Right lobe of liver (tissue), 4 donors: ENCODE results near the gene ANP32E.

ENCODE experiments used
- POLR2A ChIP-seq: fragments of 450-650 bp; IDR thresholded peaks from one replicate; pipeline ENCODE4 v1.6.1; 2017; ENCODE audit warnings: antibody characterized with exemption, mild to moderate bottlenecking
- TF ChIP-seq, protein P1 (sequence below), 4 donors: fragments of 200-600 bp in 3 of 4; fragments of 450-650 bp in 1 of 4; IDR thresholded peaks; one replicate each; pipeline versions ENCODE4 v1.5.1 to v1.8.0; 2016 to 2022; ENCODE audit warnings: antibody characterized with exemption in 4 of 4, mild to moderate bottlenecking in 2 of 4
- donor health status: DM: no; HTN: no; CAD: no.
- donor health status: DM: no; HTN: no; CAD: no.
- donor health status: DM: no; HTN: yes; CAD: no.

DNA sequence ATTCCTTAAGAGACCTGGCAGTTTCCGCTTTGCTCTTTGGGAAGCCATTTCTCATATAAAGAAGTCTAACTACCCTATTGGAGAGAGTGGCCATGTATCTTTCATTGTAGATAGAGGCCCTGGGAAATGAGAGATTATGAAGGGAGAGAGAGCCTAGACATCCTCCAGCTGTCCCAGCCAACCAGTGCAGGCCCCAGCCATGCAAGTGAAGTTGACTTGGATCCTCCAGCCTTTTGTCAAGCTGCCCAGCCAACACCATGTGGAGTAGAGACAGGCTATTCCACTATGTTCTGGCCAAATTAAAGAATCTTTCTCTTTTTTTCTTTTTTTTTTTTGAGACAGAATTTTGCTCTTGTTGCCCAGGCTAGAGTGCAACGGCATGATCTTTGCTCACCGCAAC, 7.1 kb upstream of the ANP32E start:
- TF ChIP-seq, protein P1, sequence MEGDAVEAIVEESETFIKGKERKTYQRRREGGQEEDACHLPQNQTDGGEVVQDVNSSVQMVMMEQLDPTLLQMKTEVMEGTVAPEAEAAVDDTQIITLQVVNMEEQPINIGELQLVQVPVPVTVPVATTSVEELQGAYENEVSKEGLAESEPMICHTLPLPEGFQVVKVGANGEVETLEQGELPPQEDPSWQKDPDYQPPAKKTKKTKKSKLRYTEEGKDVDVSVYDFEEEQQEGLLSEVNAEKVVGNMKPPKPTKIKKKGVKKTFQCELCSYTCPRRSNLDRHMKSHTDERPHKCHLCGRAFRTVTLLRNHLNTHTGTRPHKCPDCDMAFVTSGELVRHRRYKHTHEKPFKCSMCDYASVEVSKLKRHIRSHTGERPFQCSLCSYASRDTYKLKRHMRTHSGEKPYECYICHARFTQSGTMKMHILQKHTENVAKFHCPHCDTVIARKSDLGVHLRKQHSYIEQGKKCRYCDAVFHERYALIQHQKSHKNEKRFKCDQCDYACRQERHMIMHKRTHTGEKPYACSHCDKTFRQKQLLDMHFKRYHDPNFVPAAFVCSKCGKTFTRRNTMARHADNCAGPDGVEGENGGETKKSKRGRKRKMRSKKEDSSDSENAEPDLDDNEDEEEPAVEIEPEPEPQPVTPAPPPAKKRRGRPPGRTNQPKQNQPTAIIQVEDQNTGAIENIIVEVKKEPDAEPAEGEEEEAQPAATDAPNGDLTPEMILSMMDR (IDR thresholded peaks at IDR 0.05): no peak
- TF ChIP-seq POLR2A: no peak
